ENCODE measurements around the gene ZBTB38. TPM values are rescaled to one million over a fixed set of nuclear protein-coding genes. Genes with fewer than 3 reads are reported as not detected.

ZBTB38 gene
- total and polyA plus RNA-seq, 12 donors = 14.7 to 156 (median 128) TPM

GRCh38 chr3:141367038-141367730 is 1.1 kb upstream of the ZBTB38 start:
- intact Hi-C loops (cut with DNase I) = loop anchor here in 8 of 10 donors (2.0 to 10.0 kb wide), 6 partner anchors 35 to 198 kb away; partner anchors contain the start of gene PXYLP1 (in 1 of the 8)
- no peaks in the 10 kb centered on the region for H3K27me3 ChIP-seq
- peak overlapping the region; percentile 86 to 96 (median 91) for H3K27ac ChIP-seq
- no peak overlapping the region for H3K4me3 ChIP-seq
- 84 to 88% methylated on average over 12 of the region's 12 CpGs for WGBS, 2 donors
- DNase-seq (peak in 1 of 2 donors; percentile 15), ATAC-seq (peak in 2 of 8 donors; percentile 4 to 7)
- peaks cover 7 to 57% (median 45%) of the 10 kb centered on the region in 9 donors for H3K4me1 ChIP-seq
- peaks cover 0 to 13% (median 0%) of the 10 kb centered on the region in 11 donors for H3K9me3 ChIP-seq
- peaks cover 0 to 15% (median 0%) of the 10 kb centered on the region in 9 donors for H3K36me3 ChIP-seq
- no peak for TF ChIP-seq CTCF (IDR thresholded peaks at IDR 0.05)

- Histone ChIP-seq H3K9me3 (no peaks in the 10 kb centered on the region), H3K4me3 (peak overlapping the region; percentile 8 to 52 (median 42)), H3K36me3 (peaks cover 0 to 27% (median 0%) of the 10 kb centered on the region in 9 donors), H3K27me3 (no peaks in the 10 kb centered on the region), H3K4me1 (peaks cover 7 to 61% (median 45%) of the 10 kb centered on the region in 9 donors), H3K27ac (peak overlapping the region; percentile 86 to 96 (median 91))
- TF ChIP-seq CTCF (IDR thresholded peaks at IDR 0.05) = no peak
- WGBS, 2 donors = 49 to 59% methylated on average over 15 of the region's 15 CpGs
- ATAC-seq = no peak
- DNase-seq = no peak
- intact Hi-C loops (cut with DNase I) = loop anchor here in 9 of 10 donors (1.0 to 10.0 kb wide), 12 partner anchors 32 to 196 kb away; partner anchors contain the start of gene PXYLP1 (in 1 of the 9)
These were observed 856 bp downstream of the ZBTB38 start for GRCh38 chr3:141368925-141369794.

- intact Hi-C loops (cut with DNase I) = no loop called here
- peak; percentile 62 to 83 (median 70) for ATAC-seq
- peak in 7 of 9 donors; percentile 23 to 61 (median 42) for TF ChIP-seq CTCF (IDR thresholded peaks at IDR 0.05)
- DNase-seq = peak in 1 of 2 donors; percentile 81
- peak overlapping the region in 6 of 10 donors; percentile 40 to 52 (median 47) for H3K4me3 ChIP-seq
- H3K36me3 ChIP-seq = peaks cover 0 to 27% (median 0%) of the 10 kb centered on the region in 9 donors
- 12 to 20% methylated on average over 2 of the region's 2 CpGs for WGBS, 2 donors
- no peaks in the 10 kb centered on the region for H3K27me3 ChIP-seq
- no peaks in the 10 kb centered on the region for H3K9me3 ChIP-seq
- H3K4me1 ChIP-seq = peaks cover 7 to 61% (median 45%) of the 10 kb centered on the region in 9 donors
- H3K27ac ChIP-seq = peak overlapping the region; percentile 86 to 96 (median 91)
These were observed 1.8 kb downstream of the ZBTB38 start for GRCh38 chr3:141370065-141370533.

GRCh38 chr3:141371882-141372281 is 3.6 kb downstream of the ZBTB38 start:
- no peak for ATAC-seq
- no peak for DNase-seq
- intact Hi-C loops (cut with DNase I) = no loop called here
- TF ChIP-seq CTCF (IDR thresholded peaks at IDR 0.05) = no peak
- no peak overlapping the region for H3K27ac ChIP-seq
- no peaks in the 10 kb centered on the region for H3K27me3 ChIP-seq
- no peak overlapping the region for H3K4me3 ChIP-seq
- peaks cover 7 to 62% (median 35%) of the 10 kb centered on the region in 9 donors for H3K4me1 ChIP-seq
- H3K36me3 ChIP-seq = peaks cover 0 to 41% (median 0%) of the 10 kb centered on the region in 9 donors
- H3K9me3 ChIP-seq = no peaks in the 10 kb centered on the region

Data from heart right ventricle (tissue), 16 donors.